HG03135 (cell line): ENCODE results near the gene PRDX5.
"Not testable (repeated sequence)": the region's sequence is repeated elsewhere in the genome, so short reads cannot be mapped to it uniquely, and the experiment has no call there.

Source experiments
- ATAC-seq: cut with Tn5 transposase; IDR thresholded peaks from one replicate; pipeline ENCODE4 v1.9.1; 2021; ENCODE audit warnings: mild to moderate bottlenecking, moderate library complexity; ENCODE audit not compliant: unreplicated experiment

Gene PRDX5

GRCh38 chr11:64323373-64323772 lies 5.5 kb downstream of the PRDX5 start:
- ATAC-seq = no peak

- not testable (repeated sequence) for ATAC-seq
Observed at GRCh38 chr11:64323984-64324383, 6.1 kb downstream of the PRDX5 start.

- no peak for ATAC-seq
Observed at GRCh38 chr11:64324692-64325469, 7.0 kb downstream of the PRDX5 start.

DNA sequence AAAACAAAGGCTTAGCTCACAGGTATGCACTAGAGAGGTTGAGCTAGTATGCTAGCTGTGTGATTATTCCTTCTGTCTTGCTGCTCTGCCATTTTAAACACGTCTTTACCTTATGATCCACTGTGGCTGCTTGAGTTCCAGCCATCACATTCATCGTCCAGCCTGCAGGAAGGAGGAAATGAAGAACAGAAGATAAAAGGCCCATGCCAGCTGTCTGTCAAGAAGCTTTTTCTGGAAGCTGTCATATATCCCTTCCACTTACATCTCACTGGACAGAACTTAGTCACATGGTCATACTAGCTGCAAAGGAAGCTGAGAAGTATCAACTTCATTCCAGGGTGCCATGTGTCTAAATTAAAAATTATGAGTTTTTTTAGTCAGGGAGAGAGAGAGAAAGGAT lies 9.5 kb downstream of the PRDX5 start:
- no peak for ATAC-seq

- ATAC-seq = no peak
Observed at GRCh38 chr11:64327993-64328392, 10.1 kb downstream of the PRDX5 start.

- ATAC-seq = no peak
Observed at GRCh38 chr11:64330888-64331287, 13.0 kb downstream of the PRDX5 start.

DNA sequence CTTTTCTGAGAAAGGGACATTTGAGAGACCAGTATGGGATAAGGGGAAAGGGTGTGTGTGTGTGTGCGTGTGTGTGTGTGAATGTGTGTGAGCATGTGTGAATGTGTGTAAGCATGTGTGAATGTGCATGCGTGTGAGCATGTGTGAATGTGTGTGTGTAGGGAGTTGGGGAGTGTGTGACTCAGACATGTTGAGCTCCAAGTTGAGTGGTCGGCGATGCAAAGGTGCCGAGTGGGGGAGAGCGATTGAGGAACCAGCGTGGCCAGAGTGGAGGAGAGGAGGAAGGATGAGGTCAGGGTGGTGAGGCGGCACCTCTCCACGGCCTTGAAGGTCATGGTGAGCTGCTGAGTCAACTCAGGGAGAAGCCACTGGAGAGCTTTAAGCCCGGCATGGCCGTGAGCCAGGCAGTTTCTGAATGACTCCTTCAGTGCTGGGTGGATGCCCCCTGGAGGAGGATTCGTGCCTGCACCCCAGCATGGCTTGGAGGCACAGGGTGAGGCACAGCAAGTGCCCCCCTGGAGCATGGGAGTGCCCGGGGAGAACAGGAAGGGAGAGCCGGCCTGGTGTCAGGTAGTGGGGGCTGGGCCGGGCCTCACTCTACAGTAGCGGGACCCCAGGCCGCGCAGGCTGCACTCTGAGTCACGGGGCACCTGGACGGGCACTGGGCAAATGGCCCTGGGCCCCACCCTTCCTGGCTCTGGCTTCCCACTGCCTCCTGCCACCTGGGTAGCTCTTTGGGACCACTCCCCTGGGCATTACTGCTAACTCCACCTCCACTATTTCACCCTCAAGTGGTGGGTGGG lies 13.8 kb downstream of the PRDX5 start:
- no peak for ATAC-seq

DNA sequence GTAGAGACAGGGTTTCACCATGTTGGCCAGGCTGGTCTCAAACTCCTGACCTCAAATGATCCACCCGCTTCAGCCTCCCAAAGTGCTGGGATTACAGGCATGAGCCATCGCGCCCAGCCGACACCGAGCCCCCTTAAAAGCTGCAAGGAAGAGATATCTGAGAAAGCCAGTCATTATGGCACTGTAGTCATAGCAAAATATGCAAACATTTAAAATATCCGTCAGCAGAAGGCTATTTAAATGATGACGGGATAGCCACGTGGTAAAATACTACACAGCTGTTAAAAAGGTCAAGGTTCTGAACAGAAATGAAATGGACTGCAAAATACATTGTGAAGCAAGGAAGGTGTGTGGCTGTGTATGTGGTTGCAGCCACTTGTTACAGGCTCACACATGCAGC lies 15.6 kb downstream of the PRDX5 start:
- no peak for ATAC-seq

- peak; percentile 70 for ATAC-seq
Observed at GRCh38 chr11:64334764-64335735, 17.1 kb downstream of the PRDX5 start.

GRCh38 chr11:64337538-64338249 lies 19.8 kb downstream of the PRDX5 start:
- no peak for ATAC-seq

GRCh38 chr11:64338716-64339115 lies 20.8 kb downstream of the PRDX5 start:
- ATAC-seq = no peak

DNA sequence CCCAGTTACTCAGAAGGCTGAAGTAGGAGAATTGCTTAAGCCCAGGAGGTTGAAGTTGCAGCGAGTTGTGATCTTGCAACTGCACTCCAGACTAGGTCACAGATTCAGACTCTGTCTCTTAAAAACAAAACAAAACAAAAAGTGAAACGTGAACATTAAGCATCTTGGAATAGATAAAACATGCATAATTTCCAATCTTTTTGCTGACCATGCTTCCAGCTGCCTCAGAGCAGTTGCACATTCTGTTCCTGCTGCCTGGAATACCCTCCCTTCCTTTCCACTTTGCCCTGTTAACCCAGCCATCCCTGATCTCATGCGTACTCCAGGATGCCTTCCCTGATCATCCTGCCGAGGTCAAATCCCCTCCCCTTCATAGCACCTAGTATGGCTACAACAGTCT lies 21.4 kb downstream of the PRDX5 start:
- no peak for ATAC-seq

GRCh38 chr11:64339754-64340408 lies 22.0 kb downstream of the PRDX5 start, which contains the start of gene CCDC88B:
Gene CCDC88B, plus strand, starts transcription at chr11:64340204. Its CDS starts 63 bp downstream, at chr11:64340267.
- ATAC-seq = peak; percentile 48

DNA sequence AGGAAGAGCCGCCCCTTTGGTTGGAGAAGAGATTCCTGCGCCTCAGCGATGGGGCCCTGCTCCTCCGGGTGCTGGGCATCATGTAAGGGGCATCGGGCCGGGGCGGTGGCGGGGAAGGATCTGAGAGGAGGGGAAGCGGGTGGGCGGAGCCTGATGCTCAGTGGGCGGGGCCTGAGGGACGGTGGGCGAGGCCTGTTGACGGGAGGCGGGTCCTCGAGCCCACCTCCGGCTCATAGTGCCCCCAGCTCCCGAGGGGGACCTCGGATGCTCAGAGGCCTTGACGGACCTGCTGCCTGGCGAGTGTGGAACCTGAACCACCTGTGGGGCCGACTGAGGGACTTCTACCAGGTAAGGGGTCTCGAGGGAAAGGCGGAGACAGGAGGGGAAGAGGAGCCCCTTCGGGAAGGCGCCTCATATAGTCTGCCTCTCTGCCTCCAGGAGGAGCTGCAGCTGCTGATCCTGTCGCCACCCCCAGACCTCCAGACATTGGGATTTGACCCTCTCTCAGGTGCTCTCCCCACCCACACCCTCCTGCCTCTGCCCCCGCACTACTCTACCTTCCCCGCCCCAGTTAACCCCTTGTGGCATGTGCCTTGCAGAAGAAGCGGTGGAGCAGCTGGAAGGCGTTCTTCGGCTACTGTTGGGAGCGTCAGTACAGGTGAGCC lies 22.9 kb downstream of the PRDX5 start:
- peak; percentile 29 for ATAC-seq

GRCh38 chr11:64341429-64341828 lies 23.5 kb downstream of the PRDX5 start:
- ATAC-seq = no peak

GRCh38 chr11:64341851-64342791 lies 24.2 kb downstream of the PRDX5 start:
- ATAC-seq = peak; percentile 43

- ATAC-seq = no peak
Observed at GRCh38 chr11:64342869-64343745, 25.2 kb downstream of the PRDX5 start.
